Liver (tissue), 3 donors: ENCODE measurements around the gene LARP7.

Source experiments
- CTCF ChIP-seq: fragments of 150-350 bp; IDR thresholded peaks from 2 replicates; pipeline ENCODE4 v1.5.1; 2017; ENCODE audit warnings: improper control_type of control experiment, low read depth, low read length; ENCODE audit not compliant: missing input control
- GABPA ChIP-seq, 2 donors: IDR thresholded peaks in 1 of 2; conservative IDR thresholded peaks in 1 of 2; 2 replicates each; pipeline ENCODE4 v1.6.1; 2016; ENCODE audit warnings: antibody characterized with exemption in 2 of 2, mild to moderate bottlenecking in 1 of 2, moderate library complexity in 1 of 2
- HNF4G ChIP-seq: IDR thresholded peaks from 2 replicates; pipeline ENCODE4 v1.6.1; 2016; ENCODE audit warnings: antibody characterized with exemption
- RAD21 ChIP-seq, 2 donors: IDR thresholded peaks; 2 replicates each; pipeline ENCODE4 v1.6.1; 2016; ENCODE audit warnings: antibody characterized with exemption in 2 of 2, mild to moderate bottlenecking in 2 of 2
- REST ChIP-seq: IDR thresholded peaks from 2 replicates; pipeline ENCODE4 v1.6.1; 2016; ENCODE audit warnings: antibody characterized with exemption, mild to moderate bottlenecking
- RXRA ChIP-seq, 2 donors: IDR thresholded peaks; 2 replicates each; pipeline ENCODE4 v1.6.1; 2017 to 2018; ENCODE audit warnings: antibody characterized with exemption in 2 of 2, mild to moderate bottlenecking in 1 of 2
- ZBTB33 ChIP-seq: IDR thresholded peaks from 2 replicates; pipeline ENCODE4 v1.6.1; 2016; ENCODE audit warnings: antibody characterized with exemption
- donor health status: healthy.
- donor health status: healthy.

GRCh38 chr4:112589206-112589605, 47.7 kb upstream of the LARP7 start:
- TF ChIP-seq ZBTB33: no peak
- TF ChIP-seq REST: no peak
- no peak for TF ChIP-seq CTCF
- TF ChIP-seq RXRA (IDR thresholded peaks at IDR 0.05): no peak
- no peak for TF ChIP-seq GABPA (IDR thresholded peaks at IDR 0.05 in 1 of 2, conservative IDR thresholded peaks at IDR 0.05 in 1 of 2)
- TF ChIP-seq HNF4G: no peak
- TF ChIP-seq RAD21 (IDR thresholded peaks at IDR 0.05): no peak
